Activated CD8-positive, alpha-beta T cell treated with anti-CD3 and anti-CD28 coated beads for 36 hours (primary cell): Measurements from ENCODE around the gene MACF1. TPM values are rescaled to one million over a fixed set of nuclear protein-coding genes. Genes with fewer than 3 reads are reported as not detected.

Source experiments
- ATAC-seq: fragments of 200-7000 bp; cut with Tn5 transposase; one replicate; pipeline ENCODE4 v1.10.0; 2021; ENCODE audit warnings: mild to moderate bottlenecking, moderate library complexity
- CTCF ChIA-PET: fragments of 350-600 bp; sonication (Branson Sonifier 250); formaldehyde crosslinking; loops from one replicate; lab custom pipeline; 2021; ENCODE audit warnings: antibody characterized with exemption; lab: Charles Lee
- POLR2A ChIA-PET: fragments of 350-600 bp; sonication (Branson Sonifier 250); formaldehyde crosslinking; loops from one replicate; lab custom pipeline; 2021; ENCODE audit warnings: antibody characterized with exemption; lab: Charles Lee
- DNase-seq: peaks from one replicate; pipeline ENCODE4 v3.0.0-alpha.2; 2020
- H3K27ac Mint-ChIP-seq: one replicate; pipeline ENCODE4 v1.8.0; 2021; ENCODE audit warnings: mild to moderate bottlenecking, mixed read lengths
- H3K27me3 Mint-ChIP-seq: one replicate; pipeline ENCODE4 v1.8.0; 2021; ENCODE audit warnings: mixed read lengths
- H3K36me3 Mint-ChIP-seq: one replicate; pipeline ENCODE4 v1.8.0; 2021; ENCODE audit warnings: low read depth, mixed read lengths
- H3K4me1 Mint-ChIP-seq: one replicate; pipeline ENCODE4 v1.8.0; 2021; ENCODE audit warnings: low read depth, mixed read lengths
- H3K4me3 Mint-ChIP-seq: one replicate; pipeline ENCODE4 v1.8.0; 2021; ENCODE audit warnings: mild to moderate bottlenecking, moderate library complexity, mixed read lengths
- H3K9me3 Mint-ChIP-seq: one replicate; pipeline ENCODE4 v1.8.0; 2021; ENCODE audit warnings: mixed read lengths
- CTCF ChIP-seq: fragments of 200-600 bp; IDR thresholded peaks from one replicate; pipeline ENCODE4 v1.8.0; 2022; ENCODE audit warnings: antibody characterized with exemption, mild to moderate bottlenecking
- intact Hi-C: fragments of 100-400 bp; cut with micrococcal nuclease; formaldehyde crosslinking; loops from one replicate; pipeline ENCODE4 v1.10.0; 2022
- total RNA-seq, 2 experiments: library from RNA; stranded (reverse); gene quantifications; one replicate each; pipeline ENCODE4 v1.2.3, GENCODE V29; 2021

The MACF1 gene
- total RNA-seq, 2 experiments from 2014 or later = 201 to 215 TPM

- Mint-ChIP-seq H3K27ac (peak overlapping the region; percentile 89), H3K4me1 (peaks cover 79% of the 10 kb centered on the region), H3K4me3 (no peak overlapping the region), H3K9me3 (peaks cover 2% of the 10 kb centered on the region), H3K36me3 (no peaks in the 10 kb centered on the region), H3K27me3 (no peaks in the 10 kb centered on the region)
- ChIA-PET POLR2A (interaction anchor here (0.6 to 4.6 kb wide), 8 partner anchors 11 to 169 kb away, joined by 3 to 81 read pairs (median 4); partner anchors contain the start of gene MACF1), CTCF (interaction anchor here (1.2 to 13.3 kb wide), 9 partner anchors 9 to 217 kb away, joined by 3 to 371 read pairs (median 5); partner anchors contain the start of gene MACF1)
- no peak for DNase-seq
- no peak for TF ChIP-seq CTCF
- intact Hi-C loops = loop anchor here (5.0 to 10.0 kb wide), 2 partner anchors 92 to 210 kb away; no protein-coding TSS in a partner anchor
- no peak for ATAC-seq
Measured at GRCh38 chr1:39194398-39195051, 10.0 kb upstream of the MACF1 start.

GRCh38 chr1:39195166-39196111 lies 9.1 kb upstream of the MACF1 start:
- DNase-seq = peak; percentile 45
- ChIA-PET CTCF (interaction anchor here (0.9 to 13.3 kb wide), 7 partner anchors 9 to 216 kb away, joined by 3 to 371 read pairs (median 5); partner anchors contain the start of gene MACF1), POLR2A (interaction anchor here (0.7 to 4.6 kb wide), 6 partner anchors 10 to 168 kb away, joined by 3 to 81 read pairs (median 4); partner anchors contain the start of gene MACF1)
- ATAC-seq = no peak
- TF ChIP-seq CTCF = no peak
- Mint-ChIP-seq H3K27ac (peak overlapping the region; percentile 89), H3K27me3 (no peaks in the 10 kb centered on the region), H3K9me3 (peaks cover 2% of the 10 kb centered on the region), H3K4me3 (peak overlapping the region; percentile 41), H3K36me3 (no peaks in the 10 kb centered on the region), H3K4me1 (peaks cover 78% of the 10 kb centered on the region)
- intact Hi-C loops = loop anchor here (10.0 kb wide), 1 partner anchor 209 kb away; no protein-coding TSS in a partner anchor

- Mint-ChIP-seq H3K27ac (peak overlapping the region; percentile 89), H3K27me3 (no peaks in the 10 kb centered on the region), H3K4me1 (peaks cover 72% of the 10 kb centered on the region), H3K36me3 (peaks cover 3% of the 10 kb centered on the region), H3K9me3 (peaks cover 5% of the 10 kb centered on the region), H3K4me3 (peak overlapping the region; percentile 41)
- DNase-seq (peak; percentile 84), ATAC-seq (peak; percentile 48)
- ChIA-PET POLR2A (interaction anchor here (0.5 to 1.6 kb wide), 4 partner anchors 19 to 59 kb away, joined by 3 to 4 read pairs (median 3); no protein-coding TSS in a partner anchor), CTCF (interaction anchor here (0.9 to 1.7 kb wide), 4 partner anchors 7 to 62 kb away, joined by 3 to 7 read pairs (median 4); no protein-coding TSS in a partner anchor)
- no peak for TF ChIP-seq CTCF
- intact Hi-C loops = loop anchor here (10.0 kb wide), 1 partner anchor 208 kb away; no protein-coding TSS in a partner anchor
Measured at GRCh38 chr1:39196244-39197215, 8.0 kb upstream of the MACF1 start.

- no peak for ATAC-seq
- TF ChIP-seq CTCF = no peak
- ChIA-PET POLR2A (interaction anchor here (0.7 to 1.7 kb wide), 3 partner anchors 9 to 15 kb away, joined by 4 to 8 read pairs (median 5); no protein-coding TSS in a partner anchor), CTCF (interaction anchor here (1.0 to 2.0 kb wide), 5 partner anchors 8 to 59 kb away, joined by 3 to 7 read pairs (median 4); no protein-coding TSS in a partner anchor)
- Mint-ChIP-seq H3K4me1 (peaks cover 67% of the 10 kb centered on the region), H3K9me3 (peaks cover 5% of the 10 kb centered on the region), H3K27ac (peak overlapping the region; percentile 67), H3K36me3 (peaks cover 4% of the 10 kb centered on the region), H3K27me3 (no peaks in the 10 kb centered on the region), H3K4me3 (no peak overlapping the region)
- no peak for DNase-seq
- intact Hi-C loops = loop anchor here (10.0 kb wide), 1 partner anchor 205 kb away; no protein-coding TSS in a partner anchor
Measured at GRCh38 chr1:39199593-39199992, 4.9 kb upstream of the MACF1 start.
